NCI-H69 (cell line): ENCODE data around the gene ACTR6.

ENCODE experiments used
- DNase-seq: peaks from one replicate; lab custom pipeline; 2025; lab: John Stamatoyannopoulos, UW

ACTR6 gene

GRCh38 chr12:100266835-100267602 lies 66.4 kb downstream of the ACTR6 start, which contains the start of the genes DEPDC4 and SCYL2:
Gene DEPDC4, minus strand, starts transcription at chr12:100267079. Its CDS starts 3 bp downstream, at chr12:100267076.
Gene SCYL2, plus strand, starts transcription at chr12:100267177. Its CDS starts 15,794 bp downstream, at chr12:100282971.
- peak; percentile 99 for DNase-seq

- DNase-seq, result peak; percentile 68
These were observed 67.1 kb downstream of the ACTR6 start for GRCh38 chr12:100267603-100268281.

- DNase-seq, result no peak
These were observed 68.4 kb downstream of the ACTR6 start for GRCh38 chr12:100268835-100269564.

GRCh38 chr12:100273782-100274181 lies 73.2 kb downstream of the ACTR6 start:
- DNase-seq, result no peak
